GM23338 (cell line): ENCODE data around the gene VPS13A.
A peak's percentile ranks its signal among the peaks of the same experiment; 100 is the strongest.

ENCODE experiments used
- CREB1 ChIP-seq: fragments of 250-450 bp; sonication (Bioruptor Pico); IDR thresholded peaks from 2 replicates; pipeline ENCODE4 v1.5.0; 2020; ENCODE audit warnings: low read depth, mild to moderate bottlenecking, moderate library complexity
- EZH2 ChIP-seq: fragments of 200-600 bp; sonication (generic); IDR thresholded peaks from one replicate; pipeline ENCODE4 v1.8.0; 2017; ENCODE audit warnings: antibody characterized with exemption, mild to moderate bottlenecking, low read depth; ENCODE audit not compliant: unreplicated experiment
- POLR2AphosphoS5 ChIP-seq: IDR thresholded peaks from 2 replicates; pipeline ENCODE4 v1.6.1; 2016; ENCODE audit warnings: antibody characterized with exemption, low read depth
- TF ChIP-seq, protein P1 (sequence below), 2 experiments: fragments of 200-600 bp in 1 of 2; sonication (generic) in 1 of 2; conservative IDR thresholded peaks; 2 replicates each; pipeline versions ENCODE4 v1.5.1 to v1.6.1; 2016 to 2017; ENCODE audit warnings: antibody characterized with exemption in 2 of 2, low read depth in 2 of 2, mild to moderate bottlenecking in 2 of 2, moderate library complexity in 1 of 2

DNA sequence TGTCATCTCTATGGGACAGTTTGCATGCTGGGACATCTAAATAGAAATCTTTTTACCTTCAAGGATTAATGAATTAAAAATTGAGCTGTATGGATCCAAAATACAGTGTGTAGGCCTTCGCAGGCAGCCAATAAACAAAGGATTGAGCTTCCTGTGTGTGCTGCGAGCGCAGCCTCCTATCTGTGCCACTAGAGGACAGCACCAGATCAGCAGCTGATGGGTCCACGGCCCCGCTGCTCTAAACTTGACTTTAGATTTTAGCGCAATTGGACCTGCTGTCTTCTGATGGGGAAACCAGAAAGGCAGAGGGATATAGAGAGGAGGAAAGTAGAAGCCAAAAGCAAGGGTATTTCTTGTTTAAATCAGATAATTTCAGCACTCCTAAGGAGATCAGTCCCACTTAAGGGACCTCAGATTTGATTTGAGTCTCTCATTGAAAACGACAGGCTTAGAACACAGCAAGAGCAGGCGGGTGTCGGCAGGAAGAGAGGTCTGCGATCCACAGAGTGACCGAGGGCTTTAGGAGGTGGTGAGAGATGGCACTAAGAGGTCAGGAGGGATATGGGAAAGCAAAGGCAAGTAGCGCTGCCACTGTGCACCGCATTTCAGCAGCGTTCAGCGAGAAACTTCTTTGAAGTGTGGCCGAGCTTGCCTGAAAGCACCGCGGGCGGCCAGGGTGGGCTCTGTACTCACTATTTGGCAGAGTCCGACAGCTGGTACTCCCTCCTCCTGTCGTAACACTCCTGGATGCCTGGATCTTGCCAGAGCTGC, 256.5 kb downstream of the VPS13A start:
- no peak for TF ChIP-seq POLR2AphosphoS5
- TF ChIP-seq, protein P1, sequence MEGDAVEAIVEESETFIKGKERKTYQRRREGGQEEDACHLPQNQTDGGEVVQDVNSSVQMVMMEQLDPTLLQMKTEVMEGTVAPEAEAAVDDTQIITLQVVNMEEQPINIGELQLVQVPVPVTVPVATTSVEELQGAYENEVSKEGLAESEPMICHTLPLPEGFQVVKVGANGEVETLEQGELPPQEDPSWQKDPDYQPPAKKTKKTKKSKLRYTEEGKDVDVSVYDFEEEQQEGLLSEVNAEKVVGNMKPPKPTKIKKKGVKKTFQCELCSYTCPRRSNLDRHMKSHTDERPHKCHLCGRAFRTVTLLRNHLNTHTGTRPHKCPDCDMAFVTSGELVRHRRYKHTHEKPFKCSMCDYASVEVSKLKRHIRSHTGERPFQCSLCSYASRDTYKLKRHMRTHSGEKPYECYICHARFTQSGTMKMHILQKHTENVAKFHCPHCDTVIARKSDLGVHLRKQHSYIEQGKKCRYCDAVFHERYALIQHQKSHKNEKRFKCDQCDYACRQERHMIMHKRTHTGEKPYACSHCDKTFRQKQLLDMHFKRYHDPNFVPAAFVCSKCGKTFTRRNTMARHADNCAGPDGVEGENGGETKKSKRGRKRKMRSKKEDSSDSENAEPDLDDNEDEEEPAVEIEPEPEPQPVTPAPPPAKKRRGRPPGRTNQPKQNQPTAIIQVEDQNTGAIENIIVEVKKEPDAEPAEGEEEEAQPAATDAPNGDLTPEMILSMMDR (conservative IDR thresholded peaks at IDR 0.05; ENCODE audit: low read depth in 2 of 2) = peak; percentile 99 to 100
- TF ChIP-seq EZH2 = no peak
- TF ChIP-seq CREB1 (CRISPR knock-in tag) = no peak
